ENCODE measurements around the gene LRBA.
"Not testable (repeated sequence)": the region's sequence is repeated elsewhere in the genome, so short reads cannot be mapped to it uniquely, and the experiment has no call there.

- not testable (repeated sequence) for TF ChIP-seq POLR2A, POLR2AphosphoS5 (IDR thresholded peaks at IDR 0.05; ENCODE audit: low read depth, low read length)
These were observed 51.3 kb downstream of the LRBA start for GRCh38 chr4:150963602-150964345.

All from GM12892 (cell line).